Stimulated activated CD8-positive, alpha-beta memory T cell treated with anti-CD3 and anti-CD28 coated beads, Interleukin-7, amount 100 ng/mL, for 4 hours (primary cell): ENCODE data around the gene CDH11.

ENCODE experiments used
- DNase-seq, 2 donors: peaks; one replicate each; pipeline ENCODE4 v3.0.0-alpha.2; 2020; ENCODE audit warnings: low read depth in 2 of 2

The CDH11 gene

DNA sequence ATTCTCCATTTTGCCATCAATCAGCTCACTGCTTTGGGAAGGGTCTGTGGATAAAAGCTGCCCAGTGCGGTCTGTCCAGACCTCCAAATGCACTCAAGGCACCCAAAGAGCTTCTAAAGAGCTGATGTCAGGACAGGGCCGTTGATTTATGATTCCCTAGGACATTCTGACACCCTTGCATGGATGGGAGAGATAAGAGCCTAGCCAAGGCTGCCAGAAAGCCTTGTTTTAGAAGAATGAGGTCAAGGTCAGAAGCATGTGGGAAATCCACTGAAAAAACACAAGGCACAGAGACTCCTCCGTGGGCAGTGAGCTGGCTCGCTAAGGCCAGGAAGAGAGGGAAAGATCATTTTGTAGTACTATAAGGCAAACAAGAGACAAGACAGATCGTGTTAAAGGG, 214.0 kb downstream of the CDH11 start:
- DNase-seq, result no peak

DNA sequence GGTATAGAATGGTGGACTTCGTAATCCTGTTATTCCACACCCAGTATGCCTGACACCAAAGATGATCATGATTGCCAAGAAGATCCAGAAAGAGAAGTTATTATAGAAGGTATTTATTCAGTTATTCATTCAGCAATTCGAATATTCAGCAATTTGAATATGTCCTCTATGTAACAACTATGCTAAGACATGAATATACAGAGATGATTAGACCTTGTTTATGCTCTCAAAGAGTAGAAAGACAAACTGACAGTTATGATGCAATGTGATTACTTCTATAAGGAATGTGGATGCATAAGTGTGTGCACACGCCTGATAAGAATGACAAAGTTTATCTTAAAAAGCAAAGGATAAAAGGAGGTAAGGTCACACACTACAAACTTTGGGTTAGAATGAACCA, 218.1 kb downstream of the CDH11 start:
- no peak for DNase-seq

GRCh38 chr16:64900517-64900916, 221.3 kb downstream of the CDH11 start:
- DNase-seq, result no peak

- DNase-seq, result no peak
These were observed 221.8 kb downstream of the CDH11 start for GRCh38 chr16:64900019-64900418.

- DNase-seq, result no peak
These were observed 223.7 kb downstream of the CDH11 start for GRCh38 chr16:64898159-64898558.
